ENCODE data around the gene NRXN3. TPM values are rescaled to one million over a fixed set of nuclear protein-coding genes. Genes with fewer than 3 reads are reported as not detected.

Gene NRXN3
- total RNA-seq, 1 experiment from 2014 or later, result not detected

- ChIA-PET CTCF (no interaction called here), POLR2A (no interaction called here)
- no peaks in the 10 kb centered on the region for H3K4me1 ChIP-seq (ENCODE audit: control insufficient read depth, insufficient read depth, low read length)
- H3K4me3 ChIP-seq (ENCODE audit: low read depth in 2 of 2, low read length in 2 of 2), result no peak overlapping the region
- no peak overlapping the region for H3K27ac ChIP-seq (ENCODE audit: low read length)
- ATAC-seq, result no peak
- no peaks in the 10 kb centered on the region for H3K27me3 ChIP-seq (ENCODE audit: control insufficient read depth, insufficient read depth, low read length)
- DNase-seq (ENCODE audit: low read depth, low spot score), result no peak
- H3K36me3 ChIP-seq (ENCODE audit: control insufficient read depth, insufficient read depth, low read length), result no peaks in the 10 kb centered on the region
- in situ Hi-C loops (cut with HindIII; ENCODE audit: low pct_unique_long_range_greater_than_20kb, low sequenced_read_pairs) (no loop called here), intact Hi-C loops (cut with micrococcal nuclease; ENCODE audit: unreplicated experiment) (no loop called here)
- H3K9me3 ChIP-seq (ENCODE audit: control insufficient read depth, insufficient read depth, low read depth, low read length), result no peaks in the 10 kb centered on the region
- no TSS peak for BruUV-seq (replicated peaks)
- TF ChIP-seq TCF7L2 (IDR thresholded peaks at IDR 0.05; ENCODE audit: low read depth, low read length), result no peak
- TF ChIP-seq SIN3A (IDR thresholded peaks at IDR 0.05; ENCODE audit: borderline replicate concordance, insufficient read depth, low read depth, low read length), result no peak
- TF ChIP-seq POLR2AphosphoS5 (IDR thresholded peaks at IDR 0.05; ENCODE audit: low read depth, low read length), result no peak
- no peak for TF ChIP-seq CTCF (IDR thresholded peaks at IDR 0.05)
- no peak for TF ChIP-seq REST (IDR thresholded peaks at IDR 0.05; ENCODE audit: insufficient read depth in 1 of 2, low read depth in 2 of 2, low read length in 1 of 2)
Measured at GRCh38 chr14:79050787-79051727, 880.9 kb downstream of the NRXN3 start.

GRCh38 chr14:79051742-79052141 is 881.6 kb downstream of the NRXN3 start:
- intact Hi-C loops (cut with micrococcal nuclease; ENCODE audit: unreplicated experiment) (no loop called here), in situ Hi-C loops (cut with HindIII; ENCODE audit: low pct_unique_long_range_greater_than_20kb, low sequenced_read_pairs) (no loop called here)
- no TSS peak for BruUV-seq (replicated peaks)
- Histone ChIP-seq H3K27me3 (ENCODE audit: control insufficient read depth, insufficient read depth, low read length) (no peaks in the 10 kb centered on the region), H3K4me1 (ENCODE audit: control insufficient read depth, insufficient read depth, low read length) (no peaks in the 10 kb centered on the region), H3K36me3 (ENCODE audit: control insufficient read depth, insufficient read depth, low read length) (no peaks in the 10 kb centered on the region), H3K27ac (ENCODE audit: low read length) (no peak overlapping the region), H3K4me3 (ENCODE audit: low read depth in 2 of 2, low read length in 2 of 2) (no peak overlapping the region), H3K9me3 (ENCODE audit: control insufficient read depth, insufficient read depth, low read depth, low read length) (no peaks in the 10 kb centered on the region)
- ChIA-PET CTCF (no interaction called here), POLR2A (no interaction called here)
- no peak for DNase-seq (ENCODE audit: low read depth, low spot score)
- TF ChIP-seq SIN3A (IDR thresholded peaks at IDR 0.05; ENCODE audit: borderline replicate concordance, insufficient read depth, low read depth, low read length), result no peak
- TF ChIP-seq CTCF (IDR thresholded peaks at IDR 0.05), result no peak
- TF ChIP-seq REST (IDR thresholded peaks at IDR 0.05; ENCODE audit: insufficient read depth in 1 of 2, low read depth in 2 of 2, low read length in 1 of 2), result no peak
- no peak for TF ChIP-seq POLR2AphosphoS5 (IDR thresholded peaks at IDR 0.05; ENCODE audit: low read depth, low read length)
- TF ChIP-seq TCF7L2 (IDR thresholded peaks at IDR 0.05; ENCODE audit: low read depth, low read length), result no peak
- no peak for ATAC-seq

Measured in Panc1 (cell line).